ENCODE measurements around the gene NR4A2.
A peak's percentile ranks its signal among the peaks of the same experiment; 100 is the strongest.

The NR4A2 gene

DNA sequence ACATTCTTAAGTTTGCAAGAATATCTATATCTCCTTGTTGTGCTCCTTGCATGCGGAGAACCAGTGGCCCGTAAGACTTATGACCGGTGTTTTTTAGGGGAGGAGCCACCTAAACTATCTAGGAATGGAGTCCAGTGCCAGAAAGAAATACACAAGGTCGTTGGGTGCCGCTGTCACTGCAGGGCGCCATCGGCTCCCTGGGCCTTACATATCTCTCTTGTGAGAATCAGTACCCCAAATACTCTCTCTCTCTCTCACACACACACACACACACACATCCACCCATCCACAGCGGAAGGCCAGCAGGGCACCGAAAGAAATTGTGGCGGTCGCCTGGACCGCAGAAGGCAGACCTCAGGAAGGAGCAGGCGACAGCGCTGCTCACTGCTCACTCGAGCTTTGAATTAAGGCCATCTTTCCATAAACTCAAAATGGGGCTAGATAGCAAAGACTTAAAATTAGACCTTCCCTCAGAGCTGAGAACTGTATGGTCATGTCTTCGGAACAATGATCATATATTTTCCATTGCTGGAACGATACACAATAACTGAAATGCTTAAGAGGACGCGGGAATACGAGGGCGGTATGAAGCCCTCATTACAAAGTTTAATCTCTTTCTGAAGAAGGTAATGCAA is 10.4 kb downstream of the NR4A2 start:
- Histone ChIP-seq H3K27me3 (ENCODE audit: control insufficient read depth in 5 of 5, insufficient read depth in 4 of 5, low read length in 5 of 5) (peaks cover 5 to 25% (median 16%) of the 10 kb centered on the region in 5 donors), H3K36me3 (ENCODE audit: control insufficient read depth in 5 of 5, insufficient read depth in 5 of 5, low read length in 5 of 5) (peaks cover 0 to 13% (median 9%) of the 10 kb centered on the region in 5 donors), H3K9ac (ENCODE audit: low read length in 5 of 5) (no peak overlapping the region), H3K27ac (ENCODE audit: low read depth, low read length) (no peak overlapping the region), H3K4me1 (ENCODE audit: control insufficient read depth in 5 of 5, insufficient read depth in 5 of 5, low read length in 5 of 5) (peaks cover 0 to 37% (median 36%) of the 10 kb centered on the region in 5 donors), H3K4me3 (ENCODE audit: low read depth in 1 of 5, low read length in 5 of 5) (peak overlapping the region; percentile 62 to 84 (median 76)), H3K9me3 (ENCODE audit: control insufficient read depth in 5 of 5, low read length in 5 of 5) (no peaks in the 10 kb centered on the region)

DNA sequence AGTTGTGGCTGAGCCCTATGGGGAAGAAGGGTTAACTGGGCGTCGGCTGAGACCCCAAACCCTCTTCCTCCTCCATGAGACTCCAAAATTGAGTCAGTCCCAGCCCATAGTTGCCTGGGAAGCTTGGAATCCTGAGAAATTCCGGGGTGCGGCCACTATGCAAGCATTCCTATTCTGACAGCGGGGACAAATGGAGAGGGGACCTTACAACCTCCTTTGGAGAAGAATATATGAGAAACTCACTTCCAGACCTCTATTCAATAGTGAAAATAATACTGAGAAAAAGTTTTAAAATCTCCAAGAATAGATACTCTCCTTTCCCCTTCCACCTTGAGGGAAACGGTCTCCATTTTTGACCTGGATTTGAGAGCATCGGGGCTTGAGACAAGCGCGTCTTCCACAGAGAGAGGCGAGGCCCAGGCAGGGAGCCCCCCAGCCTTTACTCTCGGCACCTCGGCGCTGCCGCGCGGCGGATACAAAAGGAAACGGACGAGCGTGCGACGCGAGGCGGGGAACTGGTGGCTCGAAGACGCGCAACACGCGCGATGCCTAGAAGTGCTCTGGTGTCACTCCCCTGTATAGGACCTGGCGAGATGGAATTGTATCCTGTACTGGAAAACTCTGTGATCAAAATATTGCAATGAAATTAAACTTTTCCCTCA is 11.1 kb downstream of the NR4A2 start:
- Histone ChIP-seq H3K4me1 (ENCODE audit: control insufficient read depth in 5 of 5, insufficient read depth in 5 of 5, low read length in 5 of 5) (peaks cover 0 to 37% (median 36%) of the 10 kb centered on the region in 5 donors), H3K9me3 (ENCODE audit: control insufficient read depth in 5 of 5, low read length in 5 of 5) (no peaks in the 10 kb centered on the region), H3K27ac (ENCODE audit: low read depth, low read length) (no peak overlapping the region), H3K27me3 (ENCODE audit: control insufficient read depth in 5 of 5, insufficient read depth in 4 of 5, low read length in 5 of 5) (peaks cover 5 to 25% (median 16%) of the 10 kb centered on the region in 5 donors), H3K36me3 (ENCODE audit: control insufficient read depth in 5 of 5, insufficient read depth in 5 of 5, low read length in 5 of 5) (peaks cover 0 to 13% (median 9%) of the 10 kb centered on the region in 5 donors), H3K4me3 (ENCODE audit: low read depth in 1 of 5, low read length in 5 of 5) (peak overlapping the region; percentile 62 to 84 (median 76)), H3K9ac (ENCODE audit: low read length in 5 of 5) (no peak overlapping the region)

DNA sequence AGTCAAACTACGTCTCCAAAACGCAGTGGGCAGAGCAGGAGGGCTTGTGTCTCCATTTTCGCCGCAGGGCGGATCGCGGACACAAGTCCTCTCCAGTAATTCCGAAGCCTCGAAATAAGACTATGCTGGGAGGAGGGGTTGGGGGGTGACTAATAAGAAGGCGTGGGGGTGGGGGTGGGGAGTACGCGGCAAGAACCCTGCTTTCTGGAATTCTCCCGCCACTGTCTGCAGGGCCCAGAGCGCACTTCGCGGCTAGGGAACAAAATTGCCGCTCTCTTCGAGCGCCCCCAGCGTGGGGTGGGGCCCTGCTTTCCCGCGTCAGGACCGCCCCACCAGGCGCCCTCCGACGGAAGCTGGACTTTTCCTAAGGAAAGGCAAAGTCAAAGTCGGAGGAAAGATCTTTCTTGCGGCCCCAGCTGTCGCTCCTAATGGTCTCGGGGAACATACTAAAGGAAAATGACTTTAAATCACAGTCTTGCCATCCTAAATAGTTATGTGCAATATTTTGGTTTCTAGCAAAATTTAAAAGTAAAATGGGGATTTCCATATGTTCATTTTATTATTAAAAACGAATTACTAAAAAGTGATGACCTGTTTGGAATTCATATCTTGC is 11.9 kb downstream of the NR4A2 start:
- Histone ChIP-seq H3K4me1 (ENCODE audit: control insufficient read depth in 5 of 5, insufficient read depth in 5 of 5, low read length in 5 of 5) (peaks cover 0 to 37% (median 36%) of the 10 kb centered on the region in 5 donors), H3K9me3 (ENCODE audit: control insufficient read depth in 5 of 5, low read length in 5 of 5) (no peaks in the 10 kb centered on the region), H3K4me3 (ENCODE audit: low read depth in 1 of 5, low read length in 5 of 5) (peak overlapping the region; percentile 70 to 88 (median 84)), H3K9ac (ENCODE audit: low read length in 5 of 5) (no peak overlapping the region), H3K36me3 (ENCODE audit: control insufficient read depth in 5 of 5, insufficient read depth in 5 of 5, low read length in 5 of 5) (peaks cover 0 to 5% (median 4%) of the 10 kb centered on the region in 5 donors), H3K27me3 (ENCODE audit: control insufficient read depth in 5 of 5, insufficient read depth in 4 of 5, low read length in 5 of 5) (peaks cover 5 to 25% (median 16%) of the 10 kb centered on the region in 5 donors), H3K27ac (ENCODE audit: low read depth, low read length) (peak overlapping the region; percentile 41)

DNA sequence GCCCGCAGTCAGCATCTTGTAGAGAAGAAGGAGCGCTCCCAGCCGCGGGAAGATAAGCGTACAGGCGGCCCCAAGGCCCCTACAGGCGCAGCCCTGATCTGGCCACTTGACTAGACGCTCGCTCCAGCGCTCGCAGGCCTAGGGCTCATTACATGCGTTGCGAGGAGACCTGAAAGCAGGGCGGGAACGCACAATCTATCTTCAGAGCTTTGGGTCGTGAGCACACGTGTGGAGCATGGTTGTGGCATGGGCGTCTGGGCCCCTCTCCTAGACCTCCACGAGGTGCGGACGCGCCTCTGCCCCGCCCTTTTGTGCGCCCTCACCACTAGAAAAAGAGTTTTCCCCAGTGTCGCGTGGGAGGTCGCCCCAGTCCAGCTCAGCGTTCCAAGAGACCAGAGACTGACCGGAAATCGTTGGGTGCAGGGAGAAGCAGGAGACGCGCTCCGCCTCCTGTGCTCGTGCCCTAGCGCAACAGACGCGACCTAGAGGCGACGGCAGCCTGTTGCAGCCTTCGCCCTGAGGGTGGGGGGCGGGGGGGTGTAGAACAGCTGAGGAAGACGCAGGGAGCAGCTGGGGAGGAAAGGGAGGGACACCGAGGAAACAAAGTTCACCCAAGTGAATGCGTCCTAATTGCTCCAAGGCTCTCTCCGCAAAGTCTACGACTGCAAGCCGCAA is 12.6 kb downstream of the NR4A2 start:
- Histone ChIP-seq H3K36me3 (ENCODE audit: control insufficient read depth in 5 of 5, insufficient read depth in 5 of 5, low read length in 5 of 5) (no peaks in the 10 kb centered on the region), H3K27ac (ENCODE audit: low read depth, low read length) (peak overlapping the region; percentile 41), H3K9ac (ENCODE audit: low read length in 5 of 5) (peak overlapping the region in 4 of 5 donors; percentile 19 to 46 (median 29)), H3K27me3 (ENCODE audit: control insufficient read depth in 5 of 5, insufficient read depth in 4 of 5, low read length in 5 of 5) (peaks cover 5 to 25% (median 16%) of the 10 kb centered on the region in 5 donors), H3K4me3 (ENCODE audit: low read depth in 1 of 5, low read length in 5 of 5) (peak overlapping the region; percentile 70 to 88 (median 84)), H3K4me1 (ENCODE audit: control insufficient read depth in 5 of 5, insufficient read depth in 5 of 5, low read length in 5 of 5) (peaks cover 0 to 37% (median 36%) of the 10 kb centered on the region in 5 donors), H3K9me3 (ENCODE audit: control insufficient read depth in 5 of 5, low read length in 5 of 5) (no peaks in the 10 kb centered on the region)

DNA sequence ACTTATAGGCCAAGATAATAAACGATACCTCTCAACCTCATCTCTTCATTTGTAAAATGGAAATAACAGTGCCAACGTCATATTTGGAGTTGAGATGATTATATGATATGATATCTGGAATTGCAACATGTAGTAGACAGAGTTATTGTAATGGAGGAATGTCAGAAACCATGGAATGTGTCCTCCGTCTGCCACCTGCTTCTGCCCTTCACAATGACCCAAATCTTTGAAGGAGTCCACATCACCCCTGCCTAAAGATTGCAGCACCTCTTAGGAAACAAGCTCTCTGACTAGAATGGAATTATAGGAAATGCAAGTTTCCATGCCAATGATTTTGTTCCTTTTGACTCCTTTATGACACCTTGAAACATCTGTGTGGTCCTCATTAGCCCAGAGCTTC is 14.9 kb downstream of the NR4A2 start:
- H3K9me3 ChIP-seq (ENCODE audit: control insufficient read depth in 5 of 5, low read length in 5 of 5), result no peaks in the 10 kb centered on the region
- peaks cover 0 to 33% (median 31%) of the 10 kb centered on the region in 5 donors for H3K4me1 ChIP-seq (ENCODE audit: control insufficient read depth in 5 of 5, insufficient read depth in 5 of 5, low read length in 5 of 5)
- H3K9ac ChIP-seq (ENCODE audit: low read length in 5 of 5), result no peak overlapping the region
- no peaks in the 10 kb centered on the region for H3K36me3 ChIP-seq (ENCODE audit: control insufficient read depth in 5 of 5, insufficient read depth in 5 of 5, low read length in 5 of 5)
- H3K27me3 ChIP-seq (ENCODE audit: control insufficient read depth in 5 of 5, insufficient read depth in 4 of 5, low read length in 5 of 5), result peaks cover 3 to 16% (median 13%) of the 10 kb centered on the region in 5 donors
- H3K27ac ChIP-seq (ENCODE audit: low read depth, low read length), result no peak overlapping the region
- H3K4me3 ChIP-seq (ENCODE audit: low read depth in 1 of 5, low read length in 5 of 5), result no peak overlapping the region

DNA sequence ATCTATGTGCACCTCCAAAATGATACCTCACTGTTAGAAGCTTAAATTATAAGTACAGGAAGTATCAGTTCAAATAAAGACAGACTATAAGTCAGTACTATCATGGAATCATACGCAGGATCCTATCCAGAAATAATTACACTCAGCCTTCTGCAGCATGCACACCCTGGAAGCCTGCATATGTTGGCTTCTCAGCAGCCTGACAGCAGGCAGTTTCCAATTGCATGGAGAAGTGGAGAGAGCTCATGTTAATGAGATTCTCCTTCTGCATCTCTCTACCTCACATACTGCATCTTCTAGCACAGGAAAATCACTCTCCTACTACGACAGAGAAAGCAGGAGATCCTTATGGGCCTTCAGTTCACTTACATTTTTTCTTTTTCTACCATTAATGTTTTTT is 20.5 kb downstream of the NR4A2 start:
- no peak overlapping the region for H3K27ac ChIP-seq (ENCODE audit: low read depth, low read length)

DNA sequence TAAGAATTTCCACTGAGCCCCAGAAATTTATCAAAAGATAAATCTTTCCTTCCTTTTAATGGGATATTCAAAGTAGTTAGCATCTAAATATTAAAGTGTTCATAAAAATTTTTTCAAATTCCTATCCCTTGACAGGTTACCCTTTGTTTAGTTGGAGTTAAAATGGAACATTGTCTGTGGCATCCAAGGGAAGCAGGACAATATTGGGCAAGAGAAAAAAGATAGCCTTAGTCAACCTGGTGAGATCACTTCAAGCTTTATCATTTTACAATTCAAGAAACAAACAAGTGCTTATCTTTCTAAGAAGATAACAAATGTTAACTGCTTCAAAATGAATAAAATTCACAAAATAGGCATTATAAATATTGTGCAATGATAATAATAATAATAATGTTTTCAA is 21.7 kb downstream of the NR4A2 start:
- H3K4me3 ChIP-seq (ENCODE audit: low read depth in 1 of 5, low read length in 5 of 5), result no peak overlapping the region
- no peak overlapping the region for H3K9ac ChIP-seq (ENCODE audit: low read length in 5 of 5)
- no peaks in the 10 kb centered on the region for H3K9me3 ChIP-seq (ENCODE audit: control insufficient read depth in 5 of 5, low read length in 5 of 5)
- H3K4me1 ChIP-seq (ENCODE audit: control insufficient read depth in 5 of 5, insufficient read depth in 5 of 5, low read length in 5 of 5), result no peaks in the 10 kb centered on the region
- peaks cover 0 to 4% (median 0%) of the 10 kb centered on the region in 5 donors for H3K27me3 ChIP-seq (ENCODE audit: control insufficient read depth in 5 of 5, insufficient read depth in 4 of 5, low read length in 5 of 5)
- no peaks in the 10 kb centered on the region for H3K36me3 ChIP-seq (ENCODE audit: control insufficient read depth in 5 of 5, insufficient read depth in 5 of 5, low read length in 5 of 5)
- no peak overlapping the region for H3K27ac ChIP-seq (ENCODE audit: low read depth, low read length)

More for the DNA sequence above, 20.5 kb downstream of the NR4A2 start:
- Histone ChIP-seq H3K9me3 (ENCODE audit: control insufficient read depth in 5 of 5, low read length in 5 of 5) (no peaks in the 10 kb centered on the region), H3K4me3 (ENCODE audit: low read depth in 1 of 5, low read length in 5 of 5) (no peak overlapping the region), H3K9ac (ENCODE audit: low read length in 5 of 5) (no peak overlapping the region), H3K4me1 (ENCODE audit: control insufficient read depth in 5 of 5, insufficient read depth in 5 of 5, low read length in 5 of 5) (no peaks in the 10 kb centered on the region), H3K27me3 (ENCODE audit: control insufficient read depth in 5 of 5, insufficient read depth in 4 of 5, low read length in 5 of 5) (peaks cover 0 to 4% (median 0%) of the 10 kb centered on the region in 5 donors), H3K36me3 (ENCODE audit: control insufficient read depth in 5 of 5, insufficient read depth in 5 of 5, low read length in 5 of 5) (no peaks in the 10 kb centered on the region)

DNA sequence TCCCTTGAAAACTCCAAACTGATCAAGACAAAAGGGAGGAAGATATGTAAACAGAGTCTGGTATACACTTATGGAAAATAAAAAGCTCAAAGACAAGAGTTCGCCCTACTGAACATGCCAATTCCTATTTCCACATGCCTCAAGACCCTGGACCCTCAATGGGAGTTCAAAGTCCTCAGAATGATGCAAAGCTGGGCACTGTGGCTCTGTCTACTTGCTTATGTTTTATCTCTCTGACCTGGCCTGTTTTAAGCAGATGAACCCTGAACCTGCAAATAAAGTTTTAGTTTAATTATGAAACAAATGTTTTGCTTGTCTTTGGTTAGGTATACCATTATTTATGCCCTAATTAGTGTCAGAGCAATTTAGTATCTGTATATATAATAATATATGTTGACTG is 22.6 kb downstream of the NR4A2 start:
- Histone ChIP-seq H3K27me3 (ENCODE audit: control insufficient read depth in 5 of 5, insufficient read depth in 4 of 5, low read length in 5 of 5) (peaks cover 0 to 4% (median 0%) of the 10 kb centered on the region in 5 donors), H3K9ac (ENCODE audit: low read length in 5 of 5) (no peak overlapping the region), H3K9me3 (ENCODE audit: control insufficient read depth in 5 of 5, low read length in 5 of 5) (no peaks in the 10 kb centered on the region), H3K27ac (ENCODE audit: low read depth, low read length) (no peak overlapping the region), H3K4me1 (ENCODE audit: control insufficient read depth in 5 of 5, insufficient read depth in 5 of 5, low read length in 5 of 5) (no peaks in the 10 kb centered on the region), H3K4me3 (ENCODE audit: low read depth in 1 of 5, low read length in 5 of 5) (no peak overlapping the region), H3K36me3 (ENCODE audit: control insufficient read depth in 5 of 5, insufficient read depth in 5 of 5, low read length in 5 of 5) (no peaks in the 10 kb centered on the region)

DNA sequence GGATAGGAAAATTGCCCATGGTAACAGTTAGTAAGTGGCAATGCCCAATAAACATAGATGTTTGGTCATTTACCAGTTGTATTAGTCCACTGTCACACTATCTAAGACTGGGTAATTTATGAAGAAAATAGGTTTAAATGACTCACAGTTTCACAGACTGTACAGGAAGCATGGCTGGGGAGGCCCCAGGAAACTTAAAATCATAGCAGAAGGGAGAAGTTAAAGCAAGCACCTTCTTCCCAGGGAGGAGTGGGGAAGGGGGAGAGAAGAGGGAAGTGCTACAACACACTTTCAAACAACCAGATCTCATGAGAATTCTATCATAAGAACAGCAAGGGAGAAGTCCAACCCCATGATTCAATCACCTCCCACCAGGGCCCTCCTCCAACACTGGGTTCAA is 23.4 kb downstream of the NR4A2 start:
- Histone ChIP-seq H3K36me3 (ENCODE audit: control insufficient read depth in 5 of 5, insufficient read depth in 5 of 5, low read length in 5 of 5) (no peaks in the 10 kb centered on the region), H3K27ac (ENCODE audit: low read depth, low read length) (no peak overlapping the region), H3K4me3 (ENCODE audit: low read depth in 1 of 5, low read length in 5 of 5) (no peak overlapping the region), H3K4me1 (ENCODE audit: control insufficient read depth in 5 of 5, insufficient read depth in 5 of 5, low read length in 5 of 5) (no peaks in the 10 kb centered on the region), H3K9me3 (ENCODE audit: control insufficient read depth in 5 of 5, low read length in 5 of 5) (no peaks in the 10 kb centered on the region), H3K9ac (ENCODE audit: low read length in 5 of 5) (no peak overlapping the region), H3K27me3 (ENCODE audit: control insufficient read depth in 5 of 5, insufficient read depth in 4 of 5, low read length in 5 of 5) (peaks cover 0 to 3% (median 0%) of the 10 kb centered on the region in 5 donors)
